HEK293T (cell line): Measurements from ENCODE around the gene LRRC36.
"Not testable (repeated sequence)": the region's sequence is repeated elsewhere in the genome, so short reads cannot be mapped to it uniquely, and the experiment has no call there.

ENCODE experiments used
- CTCF ChIA-PET: fragments of 350-600 bp; formaldehyde crosslinking; extraction: SDS; loops from one replicate; lab custom pipeline; 2021; ENCODE audit warnings: antibody characterized with exemption, inconsistent platforms; lab: Yijun Ruan, JAX
- POLR2A ChIA-PET: fragments of 350-600 bp; formaldehyde crosslinking; extraction: SDS; loops from one replicate; lab custom pipeline; 2020; ENCODE audit warnings: antibody characterized with exemption, inconsistent platforms; lab: Yijun Ruan, JAX
- DNase-seq: peaks from one replicate; pipeline ENCODE4 v3.0.0; 2012; ENCODE audit warnings: mixed read lengths; ENCODE audit errors: extremely low spot score
- ARNT ChIP-seq: fragments of 450-650 bp; IDR thresholded peaks from 2 replicates; pipeline ENCODE4 v1.6.1; 2017; ENCODE audit warnings: mild to moderate bottlenecking
- BHLHE40 ChIP-seq: fragments of 450-650 bp; IDR thresholded peaks from 2 replicates; pipeline ENCODE4 v1.6.1; 2016; ENCODE audit warnings: mild to moderate bottlenecking, moderate library complexity, borderline replicate concordance
- CTBP1 ChIP-seq: fragments of 450-650 bp; IDR thresholded peaks from 2 replicates; pipeline ENCODE4 v1.6.1; 2016; ENCODE audit warnings: borderline replicate concordance
- ELF4 ChIP-seq: fragments of 450-650 bp; IDR thresholded peaks from 2 replicates; pipeline ENCODE4 v1.6.1; 2017; ENCODE audit warnings: antibody characterized with exemption
- FOXA1 ChIP-seq: fragments of 450-650 bp; IDR thresholded peaks from 2 replicates; pipeline ENCODE4 v1.6.1; 2016; ENCODE audit warnings: mild to moderate bottlenecking
- FOXK2 ChIP-seq: fragments of 450-650 bp; IDR thresholded peaks from 2 replicates; pipeline ENCODE4 v1.6.1; 2016; ENCODE audit warnings: mild to moderate bottlenecking
- FOXM1 ChIP-seq: fragments of 450-650 bp; IDR thresholded peaks from 2 replicates; pipeline ENCODE4 v1.6.1; 2017; ENCODE audit warnings: mild to moderate bottlenecking, borderline replicate concordance
- HDGF ChIP-seq: fragments of 450-650 bp; IDR thresholded peaks from 2 replicates; pipeline ENCODE4 v1.6.1; 2017; ENCODE audit warnings: antibody characterized with exemption, borderline replicate concordance
- L3MBTL2 ChIP-seq: fragments of 450-650 bp; conservative IDR thresholded peaks from 2 replicates; pipeline ENCODE4 v1.6.1; 2016; ENCODE audit warnings: mild to moderate bottlenecking
- LEF1 ChIP-seq: fragments of 450-650 bp; IDR thresholded peaks from 2 replicates; pipeline ENCODE4 v1.6.1; 2017; ENCODE audit warnings: mild to moderate bottlenecking, borderline replicate concordance
- NFRKB ChIP-seq: fragments of 450-650 bp; IDR thresholded peaks from 2 replicates; pipeline ENCODE4 v1.6.1; 2016; ENCODE audit warnings: mild to moderate bottlenecking, moderate library complexity
- PKNOX1 ChIP-seq: fragments of 450-650 bp; IDR thresholded peaks from 2 replicates; pipeline ENCODE4 v1.6.1; 2016
- SP1 ChIP-seq: fragments of 450-650 bp; IDR thresholded peaks from 2 replicates; pipeline ENCODE4 v1.6.1; 2017
- SUZ12 ChIP-seq: fragments of 450-650 bp; IDR thresholded peaks from 2 replicates; pipeline ENCODE4 v1.6.1; 2016; ENCODE audit warnings: mild to moderate bottlenecking
- TARDBP ChIP-seq: fragments of 450-650 bp; IDR thresholded peaks from 2 replicates; pipeline ENCODE4 v1.6.1; 2016
- ZNF384 ChIP-seq: fragments of 450-650 bp; IDR thresholded peaks from 2 replicates; pipeline ENCODE4 v1.6.1; 2016

LRRC36 gene

GRCh38 chr16:67342616-67343015 lies 16.0 kb downstream of the LRRC36 start:
- TF ChIP-seq BHLHE40 (no peak), HDGF (no peak), CTBP1 (no peak), FOXM1 (no peak), ZNF384 (no peak), FOXA1 (no peak), SUZ12 (no peak)
- ChIA-PET CTCF (no interaction called here), POLR2A (no interaction called here)
- no peak for DNase-seq

DNA sequence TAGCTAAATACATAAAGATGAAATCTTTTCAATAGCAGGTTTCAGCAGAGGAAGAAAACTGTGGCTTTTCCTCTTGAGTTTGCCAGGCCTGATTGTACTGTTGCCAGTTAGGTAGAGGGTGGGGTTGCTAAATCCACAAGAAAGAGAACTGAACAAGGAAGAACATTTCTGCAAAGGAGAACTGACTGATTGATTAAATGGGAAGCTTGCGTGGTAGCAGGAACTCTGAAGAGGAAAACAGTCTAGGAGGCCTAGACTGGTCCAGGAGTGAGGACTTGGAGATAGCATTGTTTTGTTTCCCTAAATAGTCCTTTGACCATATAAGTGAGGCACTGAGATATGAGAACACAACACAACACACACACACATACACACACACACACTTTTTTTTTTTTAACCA lies 18.8 kb downstream of the LRRC36 start:
- no peak for DNase-seq

GRCh38 chr16:67346341-67346740 lies 19.7 kb downstream of the LRRC36 start:
- CTCF ChIA-PET = no interaction called here

More for the DNA sequence above, 18.8 kb downstream of the LRRC36 start:
- POLR2A ChIA-PET = no interaction called here
- TF ChIP-seq ZNF384 (no peak), ARNT (no peak), TARDBP (no peak)
- CTCF ChIA-PET = interaction anchor here (1.1 kb wide), 1 partner anchor 83 kb away, joined by 3 read pairs; no protein-coding TSS in a partner anchor

DNA sequence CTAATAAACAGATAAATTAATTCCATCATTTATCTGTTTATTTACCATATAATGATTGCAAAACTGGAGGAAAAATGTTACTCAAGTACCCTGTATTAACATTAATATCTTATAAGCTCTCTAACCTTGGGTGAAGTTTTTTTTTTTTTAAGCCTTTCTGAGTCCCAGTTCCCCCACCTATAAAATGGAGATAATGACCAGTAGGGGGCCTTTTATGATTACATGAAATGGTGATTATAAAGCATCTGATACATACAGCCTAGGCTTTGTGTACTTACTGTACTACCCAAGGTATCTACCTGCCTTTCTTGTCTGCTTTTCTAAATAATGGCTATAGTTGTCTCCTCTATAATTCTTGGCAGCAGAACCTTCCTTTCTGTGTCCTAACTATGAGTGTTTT lies 22.6 kb downstream of the LRRC36 start:
- TF ChIP-seq TARDBP = no peak
- no peak for TF ChIP-seq FOXK2
- TF ChIP-seq BHLHE40 = no peak
- TF ChIP-seq ELF4 = no peak
- TF ChIP-seq FOXM1 = no peak
- no peak for TF ChIP-seq SUZ12
- TF ChIP-seq NFRKB = no peak
- no peak for TF ChIP-seq CTBP1
- TF ChIP-seq L3MBTL2 = no peak
- TF ChIP-seq FOXA1 = no peak
- no peak for TF ChIP-seq SP1
- no peak for TF ChIP-seq PKNOX1
- TF ChIP-seq ARNT = no peak
- POLR2A ChIA-PET = no interaction called here
- CTCF ChIA-PET = no interaction called here
- no peak for DNase-seq

More at GRCh38 chr16:67346341-67346740, 19.7 kb downstream of the LRRC36 start:
- no peak for DNase-seq
- POLR2A ChIA-PET = no interaction called here
- TF ChIP-seq SP1 (no peak), ELF4 (no peak), ZNF384 (no peak), LEF1 (no peak), NFRKB (no peak), FOXA1 (no peak), HDGF (no peak), CTBP1 (no peak), ARNT (no peak), BHLHE40 (no peak), FOXM1 (no peak), TARDBP (no peak)

DNA sequence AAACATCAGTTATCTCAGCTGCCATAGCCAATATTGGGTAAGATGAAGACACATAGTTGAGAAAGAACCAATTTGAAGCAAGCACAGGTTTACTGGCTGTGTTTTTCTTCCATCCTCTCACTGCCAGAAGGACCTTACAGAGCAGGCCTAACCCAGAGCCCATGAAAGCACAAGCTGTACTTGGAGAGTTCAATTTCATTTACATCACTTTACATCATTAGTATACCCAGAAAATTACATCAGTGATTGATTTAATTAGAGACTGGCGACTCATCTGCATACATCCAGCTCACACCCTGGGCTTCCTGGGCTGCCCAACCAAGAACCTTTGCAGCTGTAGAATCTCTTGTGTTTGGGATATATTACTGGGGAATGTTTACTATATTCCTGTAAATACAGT lies 23.7 kb downstream of the LRRC36 start:
- DNase-seq = no peak
- CTCF ChIA-PET = no interaction called here
- POLR2A ChIA-PET = no interaction called here
- TF ChIP-seq FOXM1 (no peak), ELF4 (no peak), NFRKB (no peak), SP1 (no peak), L3MBTL2 (no peak), FOXA1 (no peak), PKNOX1 (no peak), BHLHE40 (no peak), CTBP1 (no peak), ARNT (no peak), ZNF384 (no peak), LEF1 (no peak), FOXK2 (no peak)

DNA sequence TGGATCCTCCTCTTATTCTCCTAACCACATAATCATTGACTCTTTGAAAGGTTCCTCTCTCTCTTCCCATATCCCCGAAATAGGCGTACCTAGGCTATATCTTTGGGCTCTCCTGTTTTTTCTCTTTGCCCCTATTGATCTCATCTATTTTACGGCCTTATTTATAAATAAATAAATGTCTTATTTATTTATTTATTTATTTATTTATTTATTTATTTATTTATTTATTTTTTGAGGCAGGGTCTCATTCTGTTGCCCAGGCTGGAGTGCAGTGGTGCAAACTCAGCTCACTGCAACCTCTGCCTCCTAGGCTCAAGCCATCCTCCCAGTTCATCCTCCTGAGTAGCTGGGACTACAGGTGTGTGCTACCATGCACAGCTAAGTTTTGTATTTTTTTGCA lies 25.8 kb downstream of the LRRC36 start:
- POLR2A ChIA-PET, DNase-seq, CTCF ChIA-PET: not testable (repeated sequence)

- TF ChIP-seq ARNT = no peak
- no peak for TF ChIP-seq SP1
- no peak for TF ChIP-seq TARDBP
- no peak for TF ChIP-seq PKNOX1
- no peak for TF ChIP-seq L3MBTL2
- no peak for TF ChIP-seq ZNF384
- no peak for TF ChIP-seq CTBP1
- TF ChIP-seq FOXM1 = no peak
- TF ChIP-seq NFRKB = no peak
- TF ChIP-seq FOXK2 = no peak
- TF ChIP-seq LEF1 = no peak
- no peak for TF ChIP-seq HDGF
- DNase-seq = no peak
- ChIA-PET POLR2A (no interaction called here), CTCF (no interaction called here)
These were observed 29.8 kb downstream of the LRRC36 start for GRCh38 chr16:67356396-67356795.
